GM12878 (cell line): ENCODE measurements around the gene CXCL9. TPM values are rescaled to one million over a fixed set of nuclear protein-coding genes. Genes with fewer than 3 reads are reported as not detected.

ENCODE experiments used
- polyA plus RNA-seq, 11 experiments: library from polyadenylated mRNA; depleted of rRNA in 4 of 11; unstranded in 6 of 11; stranded (reverse) in 5 of 11; fragments of >200 nt; fragmentation: Nextera tagmentation in 4 of 11; fragmentation: Illumina TruSeq in 1 of 11; extraction: Ambion mirVana in 4 of 11; extraction: Trizol in 1 of 11; gene quantifications; 1 replicate in 1 of 11; 2 replicates in 10 of 11; pipeline versions ENCODE4 v1.2.1 to v1.2.3, GENCODE V29; 2011 to 2016; ENCODE audit warnings: inconsistent platforms in 2 of 11, missing spikeins in 2 of 11, low read depth in 1 of 11
- total RNA-seq, 4 experiments: library from RNA; depleted of rRNA in 3 of 4; stranded (reverse); fragments of >200 nt in 3 of 4; fragmentation: Illumina TruSeq in 1 of 4; extraction: Trizol in 1 of 4; gene quantifications; 2 replicates each; pipeline versions ENCODE4 v1.2.1 to v1.2.3, GENCODE V29; 2013 to 2021

CXCL9 gene
- total and polyA plus RNA-seq, 10 of the 15 experiments (the other 5 are each of a cell fraction or from before 2014, with no cell fraction given) = 0.03 to 0.46 (median 0.22) TPM; not detected in 1

Other genes with a start within 250 kb of the CXCL9 start
Only the 7 nearest of the 9 such genes appear.
- not detected in 2 replicates for gene PPEF2, start 105.1 kb downstream of the CXCL9 start, total RNA-seq (2014; rRNA removed)
- gene PPEF2, start 105.1 kb downstream of the CXCL9 start, total RNA-seq (2014; rRNA removed; fragmentation: Illumina TruSeq; extraction: Trizol) = not detected in 2 replicates
- not detected in 2 replicates for gene PPEF2, start 105.1 kb downstream of the CXCL9 start, total RNA-seq (2021)
- gene PPEF2, start 105.1 kb downstream of the CXCL9 start, polyA plus RNA-seq (2011; rRNA removed) = not detected in 2 replicates
- gene PPEF2, start 105.1 kb downstream of the CXCL9 start, polyA plus RNA-seq (2014; fragmentation: Illumina TruSeq; extraction: Trizol) = not detected in 2 replicates
- not detected for gene PPEF2, start 105.1 kb downstream of the CXCL9 start, polyA plus RNA-seq (2014; fragmentation: Nextera tagmentation; extraction: Ambion mirVana)
- gene PPEF2, start 105.1 kb downstream of the CXCL9 start, polyA plus RNA-seq (2014; rRNA removed) = not detected in 2 replicates
- gene PPEF2, start 105.1 kb downstream of the CXCL9 start, polyA plus RNA-seq (2016; fragmentation: Nextera tagmentation; extraction: Ambion mirVana) = not detected
- 3.3 and 4.0 TPM in 2 replicates for gene NAAA, start 66.5 kb downstream of the CXCL9 start, total RNA-seq (2014; rRNA removed)
- gene NAAA, start 66.5 kb downstream of the CXCL9 start, total RNA-seq (2014; rRNA removed; fragmentation: Illumina TruSeq; extraction: Trizol) = 1.9 and 2.9 TPM in 2 replicates
- gene NAAA, start 66.5 kb downstream of the CXCL9 start, total RNA-seq (2021) = 3.4 and 4.9 TPM in 2 replicates
- gene NAAA, start 66.5 kb downstream of the CXCL9 start, polyA plus RNA-seq (2011; rRNA removed) = 0.60 and 0.71 TPM in 2 replicates
- gene NAAA, start 66.5 kb downstream of the CXCL9 start, polyA plus RNA-seq (2014; fragmentation: Illumina TruSeq; extraction: Trizol) = 3.2 and 3.3 TPM in 2 replicates
- 1 to 10 TPM; 1.2 to 1.4 TPM for gene NAAA, start 66.5 kb downstream of the CXCL9 start, polyA plus RNA-seq (2014; fragmentation: Nextera tagmentation; extraction: Ambion mirVana)
- gene NAAA, start 66.5 kb downstream of the CXCL9 start, polyA plus RNA-seq (2014; rRNA removed) = 2.8 and 4.2 TPM in 2 replicates
- 1 to 10 TPM; 1.9 to 4.0 TPM for gene NAAA, start 66.5 kb downstream of the CXCL9 start, polyA plus RNA-seq (2016; fragmentation: Nextera tagmentation; extraction: Ambion mirVana)
- 20.5 and 21.2 TPM in 2 replicates for gene SDAD1, start 16.6 kb downstream of the CXCL9 start, total RNA-seq (2014; rRNA removed)
- gene SDAD1, start 16.6 kb downstream of the CXCL9 start, total RNA-seq (2014; rRNA removed; fragmentation: Illumina TruSeq; extraction: Trizol) = 34.8 and 36.7 TPM in 2 replicates
- gene SDAD1, start 16.6 kb downstream of the CXCL9 start, total RNA-seq (2021) = 34.0 and 34.3 TPM in 2 replicates
- 27.1 and 35.6 TPM in 2 replicates for gene SDAD1, start 16.6 kb downstream of the CXCL9 start, polyA plus RNA-seq (2011; rRNA removed)
- 45.5 and 48.2 TPM in 2 replicates for gene SDAD1, start 16.6 kb downstream of the CXCL9 start, polyA plus RNA-seq (2014; fragmentation: Illumina TruSeq; extraction: Trizol)
- gene SDAD1, start 16.6 kb downstream of the CXCL9 start, polyA plus RNA-seq (2014; fragmentation: Nextera tagmentation; extraction: Ambion mirVana) = 10 to 100 TPM; 46.0 to 84.4 TPM
- gene SDAD1, start 16.6 kb downstream of the CXCL9 start, polyA plus RNA-seq (2014; rRNA removed) = 18.5 and 22.3 TPM in 2 replicates
- 10 to 100 TPM; 63.3 to 75.0 TPM for gene SDAD1, start 16.6 kb downstream of the CXCL9 start, polyA plus RNA-seq (2016; fragmentation: Nextera tagmentation; extraction: Ambion mirVana)
- 1.8 and 3.2 TPM in 2 replicates for gene CXCL10, start 16.0 kb upstream of the CXCL9 start, total RNA-seq (2014; rRNA removed)
- gene CXCL10, start 16.0 kb upstream of the CXCL9 start, total RNA-seq (2014; rRNA removed; fragmentation: Illumina TruSeq; extraction: Trizol) = 2.7 and 2.8 TPM in 2 replicates
- 1.3 and 2.2 TPM in 2 replicates for gene CXCL10, start 16.0 kb upstream of the CXCL9 start, total RNA-seq (2021)
- gene CXCL10, start 16.0 kb upstream of the CXCL9 start, polyA plus RNA-seq (2011; rRNA removed) = 0.46 and 0.88 TPM in 2 replicates
- gene CXCL10, start 16.0 kb upstream of the CXCL9 start, polyA plus RNA-seq (2014; fragmentation: Illumina TruSeq; extraction: Trizol) = 2.4 and 4.6 TPM in 2 replicates
- 10 to 100 TPM in 1 of 2 experiments, 1 to 10 TPM in 1; 7.7 to 10.4 TPM for gene CXCL10, start 16.0 kb upstream of the CXCL9 start, polyA plus RNA-seq (2014; fragmentation: Nextera tagmentation; extraction: Ambion mirVana)
- gene CXCL10, start 16.0 kb upstream of the CXCL9 start, polyA plus RNA-seq (2014; rRNA removed) = 0.99 and 2.0 TPM in 2 replicates
- gene CXCL10, start 16.0 kb upstream of the CXCL9 start, polyA plus RNA-seq (2016; fragmentation: Nextera tagmentation; extraction: Ambion mirVana) = 10 to 100 TPM; 15.5 to 19.5 TPM
- not detected in 2 replicates for gene CXCL11, start 28.6 kb upstream of the CXCL9 start, total RNA-seq (2014; rRNA removed)
- gene CXCL11, start 28.6 kb upstream of the CXCL9 start, total RNA-seq (2014; rRNA removed; fragmentation: Illumina TruSeq; extraction: Trizol) = not detected in 2 replicates
- gene CXCL11, start 28.6 kb upstream of the CXCL9 start, total RNA-seq (2021) = not detected in 2 replicates
- gene CXCL11, start 28.6 kb upstream of the CXCL9 start, polyA plus RNA-seq (2011; rRNA removed) = not detected in 2 replicates
- gene CXCL11, start 28.6 kb upstream of the CXCL9 start, polyA plus RNA-seq (2014; fragmentation: Illumina TruSeq; extraction: Trizol) = 0.17 TPM in 1 of 2 replicates, not detected in the other
- under 1 TPM in 1 of 2 experiments, not detected in 1; 0.04 TPM for gene CXCL11, start 28.6 kb upstream of the CXCL9 start, polyA plus RNA-seq (2014; fragmentation: Nextera tagmentation; extraction: Ambion mirVana)
- gene CXCL11, start 28.6 kb upstream of the CXCL9 start, polyA plus RNA-seq (2014; rRNA removed) = not detected in 2 replicates
- gene CXCL11, start 28.6 kb upstream of the CXCL9 start, polyA plus RNA-seq (2016; fragmentation: Nextera tagmentation; extraction: Ambion mirVana) = not detected
- not detected in 2 replicates for gene ART3, start 67.2 kb upstream of the CXCL9 start, total RNA-seq (2014; rRNA removed)
- not detected in 2 replicates for gene ART3, start 67.2 kb upstream of the CXCL9 start, total RNA-seq (2014; rRNA removed; fragmentation: Illumina TruSeq; extraction: Trizol)
- gene ART3, start 67.2 kb upstream of the CXCL9 start, total RNA-seq (2021) = 0.13 TPM in 1 of 2 replicates, not detected in the other
- not detected in 2 replicates for gene ART3, start 67.2 kb upstream of the CXCL9 start, polyA plus RNA-seq (2011; rRNA removed)
- 0.18 TPM in 1 of 2 replicates, not detected in the other for gene ART3, start 67.2 kb upstream of the CXCL9 start, polyA plus RNA-seq (2014; fragmentation: Illumina TruSeq; extraction: Trizol)
- under 1 TPM in 1 of 2 experiments, not detected in 1; 0.29 TPM for gene ART3, start 67.2 kb upstream of the CXCL9 start, polyA plus RNA-seq (2014; fragmentation: Nextera tagmentation; extraction: Ambion mirVana)
- 0.23 TPM in 1 of 2 replicates, not detected in the other for gene ART3, start 67.2 kb upstream of the CXCL9 start, polyA plus RNA-seq (2014; rRNA removed)
- gene ART3, start 67.2 kb upstream of the CXCL9 start, polyA plus RNA-seq (2016; fragmentation: Nextera tagmentation; extraction: Ambion mirVana) = under 1 TPM in 1 of 2 experiments, not detected in 1; 0.50 TPM
- 40.9 and 48.1 TPM in 2 replicates for gene NUP54, start 140.9 kb upstream of the CXCL9 start, total RNA-seq (2014; rRNA removed)
- gene NUP54, start 140.9 kb upstream of the CXCL9 start, total RNA-seq (2014; rRNA removed; fragmentation: Illumina TruSeq; extraction: Trizol) = 51.9 and 52.9 TPM in 2 replicates
- 37.2 and 39.6 TPM in 2 replicates for gene NUP54, start 140.9 kb upstream of the CXCL9 start, total RNA-seq (2021)
- 69.0 and 122 TPM in 2 replicates for gene NUP54, start 140.9 kb upstream of the CXCL9 start, polyA plus RNA-seq (2011; rRNA removed)
- gene NUP54, start 140.9 kb upstream of the CXCL9 start, polyA plus RNA-seq (2014; fragmentation: Illumina TruSeq; extraction: Trizol) = 44.1 and 54.6 TPM in 2 replicates
- 10 to 100 TPM; 17.5 to 27.7 TPM for gene NUP54, start 140.9 kb upstream of the CXCL9 start, polyA plus RNA-seq (2014; fragmentation: Nextera tagmentation; extraction: Ambion mirVana)
- gene NUP54, start 140.9 kb upstream of the CXCL9 start, polyA plus RNA-seq (2014; rRNA removed) = 31.1 and 33.6 TPM in 2 replicates
- 10 to 100 TPM; 43.7 to 44.6 TPM for gene NUP54, start 140.9 kb upstream of the CXCL9 start, polyA plus RNA-seq (2016; fragmentation: Nextera tagmentation; extraction: Ambion mirVana)